ENCODE data around the gene DNM3.

The DNM3 gene

GRCh38 chr1:171931752-171932151 lies 90.5 kb downstream of the DNM3 start:
- H3K4me3 ChIP-seq (ENCODE audit: low read length) = no peak overlapping the region
- no peak for TF ChIP-seq EZH2phosphoT487 (IDR thresholded peaks at IDR 0.05; ENCODE audit: borderline replicate concordance, low read length)
- TF ChIP-seq, protein P1, sequence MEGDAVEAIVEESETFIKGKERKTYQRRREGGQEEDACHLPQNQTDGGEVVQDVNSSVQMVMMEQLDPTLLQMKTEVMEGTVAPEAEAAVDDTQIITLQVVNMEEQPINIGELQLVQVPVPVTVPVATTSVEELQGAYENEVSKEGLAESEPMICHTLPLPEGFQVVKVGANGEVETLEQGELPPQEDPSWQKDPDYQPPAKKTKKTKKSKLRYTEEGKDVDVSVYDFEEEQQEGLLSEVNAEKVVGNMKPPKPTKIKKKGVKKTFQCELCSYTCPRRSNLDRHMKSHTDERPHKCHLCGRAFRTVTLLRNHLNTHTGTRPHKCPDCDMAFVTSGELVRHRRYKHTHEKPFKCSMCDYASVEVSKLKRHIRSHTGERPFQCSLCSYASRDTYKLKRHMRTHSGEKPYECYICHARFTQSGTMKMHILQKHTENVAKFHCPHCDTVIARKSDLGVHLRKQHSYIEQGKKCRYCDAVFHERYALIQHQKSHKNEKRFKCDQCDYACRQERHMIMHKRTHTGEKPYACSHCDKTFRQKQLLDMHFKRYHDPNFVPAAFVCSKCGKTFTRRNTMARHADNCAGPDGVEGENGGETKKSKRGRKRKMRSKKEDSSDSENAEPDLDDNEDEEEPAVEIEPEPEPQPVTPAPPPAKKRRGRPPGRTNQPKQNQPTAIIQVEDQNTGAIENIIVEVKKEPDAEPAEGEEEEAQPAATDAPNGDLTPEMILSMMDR (IDR thresholded peaks at IDR 0.05; ENCODE audit: low read depth, low read length, poor library complexity, severe bottlenecking) = no peak
- no peaks in the 10 kb centered on the region for H4K20me1 ChIP-seq (ENCODE audit: control insufficient read depth, insufficient read depth, low read depth, low read length)
- H3K4me1 ChIP-seq (ENCODE audit: control insufficient read depth, low read length) = no peaks in the 10 kb centered on the region
- H3K9me3 ChIP-seq (ENCODE audit: control insufficient read depth, insufficient read depth, low read length) = no peaks in the 10 kb centered on the region
- H3K27me3 ChIP-seq (ENCODE audit: control insufficient read depth, low read length) = 0 out of 2 replicates have a peak, but pooled peaks cover 2% of the 10 kb centered on the region
- H3K79me2 ChIP-seq (ENCODE audit: control insufficient read depth, low read length) = no peaks in the 10 kb centered on the region
- no peak overlapping the region for H3K27ac ChIP-seq (ENCODE audit: low read depth, low read length)
- H3K36me3 ChIP-seq (ENCODE audit: control insufficient read depth, low read length) = no peaks in the 10 kb centered on the region
- H3K9me2 ChIP-seq (replicated peaks; ENCODE audit: control insufficient read depth, low read length) = no peaks in the 10 kb centered on the region
- no peaks in the 10 kb centered on the region for H3F3A ChIP-seq (ENCODE audit: control insufficient read depth, insufficient read depth)
- no peak overlapping the region for H3K4me2 ChIP-seq (ENCODE audit: low read length)

DNA sequence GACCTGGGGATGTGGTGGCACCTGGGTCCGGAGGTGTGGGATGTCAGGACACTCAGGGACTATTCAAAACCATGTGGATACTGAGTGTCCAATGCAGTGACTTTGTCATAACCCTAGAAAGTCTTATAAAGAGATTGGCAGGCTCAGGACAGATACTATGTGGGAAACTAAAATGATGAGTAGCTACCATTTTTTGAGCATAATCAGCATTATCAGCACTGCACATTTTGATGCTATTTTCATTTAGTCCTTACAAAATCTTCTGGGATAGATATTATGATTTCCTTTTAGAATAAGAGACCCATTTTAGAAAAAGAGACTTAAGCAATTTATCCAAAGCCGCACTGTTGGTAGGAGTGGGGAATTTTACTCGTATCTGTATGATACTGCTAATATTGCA lies 93.4 kb downstream of the DNM3 start:
- Histone ChIP-seq H3F3A (ENCODE audit: control insufficient read depth, insufficient read depth) (no peaks in the 10 kb centered on the region), H3K36me3 (ENCODE audit: control insufficient read depth, low read length) (no peaks in the 10 kb centered on the region), H3K4me3 (ENCODE audit: low read length) (no peak overlapping the region), H3K4me2 (ENCODE audit: low read length) (no peak overlapping the region), H3K9me3 (ENCODE audit: control insufficient read depth, insufficient read depth, low read length) (no peaks in the 10 kb centered on the region), H3K4me1 (ENCODE audit: control insufficient read depth, low read length) (no peaks in the 10 kb centered on the region), H3K9me2 (replicated peaks; ENCODE audit: control insufficient read depth, low read length) (no peaks in the 10 kb centered on the region), H3K79me2 (ENCODE audit: control insufficient read depth, low read length) (no peaks in the 10 kb centered on the region), H4K20me1 (ENCODE audit: control insufficient read depth, insufficient read depth, low read depth, low read length) (no peaks in the 10 kb centered on the region), H3K27me3 (ENCODE audit: control insufficient read depth, low read length) (0 out of 2 replicates have a peak, but pooled peaks cover 2% of the 10 kb centered on the region), H3K27ac (ENCODE audit: low read depth, low read length) (no peak overlapping the region)
- no peak for TF ChIP-seq EZH2phosphoT487 (IDR thresholded peaks at IDR 0.05; ENCODE audit: borderline replicate concordance, low read length)
- TF ChIP-seq, protein P1 (IDR thresholded peaks at IDR 0.05; ENCODE audit: low read depth, low read length, poor library complexity, severe bottlenecking) = no peak

DNA sequence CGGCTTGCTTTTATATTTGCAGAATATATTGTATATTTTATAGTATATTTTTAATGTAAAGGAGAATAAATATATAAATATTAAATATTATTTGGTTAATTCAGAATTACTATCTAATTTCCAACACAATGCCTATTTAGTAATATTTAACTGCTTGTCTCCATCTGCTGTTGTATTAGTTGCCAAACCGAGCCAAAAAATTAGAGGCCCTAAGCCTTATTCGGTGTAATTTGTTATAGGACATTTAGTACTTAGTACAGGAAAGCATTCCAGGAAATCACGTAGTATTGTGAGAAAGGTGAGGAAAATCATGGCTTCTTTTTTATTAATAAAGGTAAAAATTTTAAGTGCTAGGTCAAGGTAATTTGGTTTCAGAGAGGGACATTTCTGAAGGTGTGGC lies 93.8 kb downstream of the DNM3 start:
- H3K27ac ChIP-seq (ENCODE audit: low read depth, low read length) = no peak overlapping the region
- TF ChIP-seq EZH2phosphoT487 (IDR thresholded peaks at IDR 0.05; ENCODE audit: borderline replicate concordance, low read length) = no peak
- TF ChIP-seq, protein P1 (IDR thresholded peaks at IDR 0.05; ENCODE audit: low read depth, low read length, poor library complexity, severe bottlenecking) = no peak
- no peaks in the 10 kb centered on the region for H3K4me1 ChIP-seq (ENCODE audit: control insufficient read depth, low read length)
- no peaks in the 10 kb centered on the region for H3F3A ChIP-seq (ENCODE audit: control insufficient read depth, insufficient read depth)
- no peaks in the 10 kb centered on the region for H3K9me2 ChIP-seq (replicated peaks; ENCODE audit: control insufficient read depth, low read length)
- H4K20me1 ChIP-seq (ENCODE audit: control insufficient read depth, insufficient read depth, low read depth, low read length) = no peaks in the 10 kb centered on the region
- no peaks in the 10 kb centered on the region for H3K79me2 ChIP-seq (ENCODE audit: control insufficient read depth, low read length)
- H3K27me3 ChIP-seq (ENCODE audit: control insufficient read depth, low read length) = 0 out of 2 replicates have a peak, but pooled peaks cover 2% of the 10 kb centered on the region
- H3K36me3 ChIP-seq (ENCODE audit: control insufficient read depth, low read length) = no peaks in the 10 kb centered on the region
- H3K4me2 ChIP-seq (ENCODE audit: low read length) = no peak overlapping the region
- H3K4me3 ChIP-seq (ENCODE audit: low read length) = no peak overlapping the region
- no peaks in the 10 kb centered on the region for H3K9me3 ChIP-seq (ENCODE audit: control insufficient read depth, insufficient read depth, low read length)

Data from DOHH2 (cell line).